Vagina (tissue), 2 donors: ENCODE measurements around the gene NLGN1.

ENCODE experiments used
- CTCF ChIP-seq, 3 experiments: fragments of 450-650 bp in 2 of 3; fragments of 200-600 bp in 1 of 3; sonication (generic) in 1 of 3; IDR thresholded peaks; one replicate each; pipeline ENCODE4 v1.5.1; 2017 to 2019; ENCODE audit warnings: antibody characterized with exemption in 3 of 3, mild to moderate bottlenecking in 2 of 3, moderate library complexity in 2 of 3
- POLR2A ChIP-seq, 2 donors: fragments of 450-650 bp; IDR thresholded peaks; one replicate each; pipeline ENCODE4 v1.6.1; 2017; ENCODE audit warnings: antibody characterized with exemption in 2 of 2, mild to moderate bottlenecking in 2 of 2, moderate library complexity in 2 of 2

GRCh38 chr3:173936316-173936715, 538.8 kb downstream of the NLGN1 start:
- no peak for TF ChIP-seq CTCF (IDR thresholded peaks at IDR 0.05)
- TF ChIP-seq POLR2A (IDR thresholded peaks at IDR 0.05): no peak
